ENCODE data around the gene F2RL3. TPM values are rescaled to one million over a fixed set of nuclear protein-coding genes. Genes with fewer than 3 reads are reported as not detected.
"Not testable (repeated sequence)": the region's sequence is repeated elsewhere in the genome, so short reads cannot be mapped to it uniquely, and the experiment has no call there.

The F2RL3 gene
- total RNA-seq, 1 experiment from 2014 or later = not detected

- DNase-seq (ENCODE audit: low spot score) = no peak
Observed at GRCh38 chr19:16921766-16922591, 33.2 kb downstream of the F2RL3 start.

GRCh38 chr19:16922592-16922934, 33.8 kb downstream of the F2RL3 start:
- DNase-seq (ENCODE audit: low spot score) = no peak

- DNase-seq (ENCODE audit: low spot score) = no peak
Observed at GRCh38 chr19:16922949-16923348, 34.1 kb downstream of the F2RL3 start.

- DNase-seq (ENCODE audit: low spot score) = no peak
Observed at GRCh38 chr19:16927883-16928282, 39.1 kb downstream of the F2RL3 start.

GRCh38 chr19:16928351-16928750, 39.6 kb downstream of the F2RL3 start:
- no peak for DNase-seq (ENCODE audit: low spot score)

GRCh38 chr19:16928916-16929315, 40.1 kb downstream of the F2RL3 start:
- no peak for DNase-seq (ENCODE audit: low spot score)

- no peak for DNase-seq (ENCODE audit: low spot score)
Observed at GRCh38 chr19:16930753-16931152, 42.0 kb downstream of the F2RL3 start.

GRCh38 chr19:16931306-16931705, 42.5 kb downstream of the F2RL3 start:
- DNase-seq (ENCODE audit: low spot score) = no peak

GRCh38 chr19:16934489-16934888, 45.7 kb downstream of the F2RL3 start:
- no peak for DNase-seq (ENCODE audit: low spot score)

- DNase-seq (ENCODE audit: low spot score) = no peak
Observed at GRCh38 chr19:16936901-16937300, 48.1 kb downstream of the F2RL3 start.

- not testable (repeated sequence) for DNase-seq (ENCODE audit: low spot score)
Observed at GRCh38 chr19:16937796-16938195, 49.0 kb downstream of the F2RL3 start.

- no peak for DNase-seq (ENCODE audit: low spot score)
Observed at GRCh38 chr19:16938211-16938610, 49.4 kb downstream of the F2RL3 start.

GRCh38 chr19:16940063-16940462, 51.3 kb downstream of the F2RL3 start:
- not testable (repeated sequence) for DNase-seq (ENCODE audit: low spot score)

GRCh38 chr19:16940626-16941025, 51.8 kb downstream of the F2RL3 start:
- DNase-seq (ENCODE audit: low spot score) = no peak

Other genes starting within 250 kb of the F2RL3 start
- gene SMIM7, start 228.9 kb upstream of the F2RL3 start, total RNA-seq (2014; rRNA removed; shearing (Covaris generic)) = 132 and 134 TPM in 2 replicates
- 7.3 and 10.2 TPM in 2 replicates for gene TMEM38A, start 227.9 kb upstream of the F2RL3 start, total RNA-seq (2014; rRNA removed; shearing (Covaris generic))
- 0.09 TPM in 1 of 2 replicates, not detected in the other for gene NWD1, start 169.2 kb upstream of the F2RL3 start, total RNA-seq (2014; rRNA removed; shearing (Covaris generic))
- 23.9 and 24.7 TPM in 2 replicates for gene SIN3B, start 59.6 kb upstream of the F2RL3 start, total RNA-seq (2014; rRNA removed; shearing (Covaris generic))
- gene CPAMD8, start 137.8 kb downstream of the F2RL3 start, total RNA-seq (2014; rRNA removed; shearing (Covaris generic)) = not detected in 2 replicates
- gene HAUS8, start 186.5 kb downstream of the F2RL3 start, total RNA-seq (2014; rRNA removed; shearing (Covaris generic)) = 22.2 and 26.7 TPM in 2 replicates
- 37.6 and 43.8 TPM in 2 replicates for gene MYO9B, start 186.8 kb downstream of the F2RL3 start, total RNA-seq (2014; rRNA removed; shearing (Covaris generic))

All from A172 (cell line).